Measurements from ENCODE around the gene TMEM74B.

The TMEM74B gene

GRCh38 chr20:1232286-1233111 is 47.7 kb upstream of the TMEM74B start (continued):
- peak; percentile 17; the same call in 1 of the 2 replicates for TF ChIP-seq ZBTB17 (tag by site-specific recombination; IDR thresholded peaks at IDR 0.05)
- TF ChIP-seq ZNF155 (tag by site-specific recombination; IDR thresholded peaks at IDR 0.05) = no peak
- peak; percentile 61; the same call in 1 of the 2 replicates for TF ChIP-seq ATF2 (tag by site-specific recombination; IDR thresholded peaks at IDR 0.05; ENCODE audit: low read depth)
- peak; percentile 82 for TF ChIP-seq ZBTB21 (tag by site-specific recombination; IDR thresholded peaks at IDR 0.05)
- peak; percentile 72 for TF ChIP-seq ZNF629 (tag by site-specific recombination; IDR thresholded peaks at IDR 0.05)
- no peak for TF ChIP-seq ZBTB49 (tag by site-specific recombination; IDR thresholded peaks at IDR 0.05; ENCODE audit: low read depth)
- TF ChIP-seq ZNF777 (tag by site-specific recombination; IDR thresholded peaks at IDR 0.05; ENCODE audit: borderline replicate concordance) = no peak
- 0 out of 2 replicates have a peak, but pooled peaks have one; percentile 13 for TF ChIP-seq SCRT2 (tag by site-specific recombination; IDR thresholded peaks at IDR 0.05)
- TF ChIP-seq ZNF148 (tag by site-specific recombination; IDR thresholded peaks at IDR 0.05; ENCODE audit: borderline replicate concordance) = no peak
- no peak for TF ChIP-seq HIC1 (tag by site-specific recombination; IDR thresholded peaks at IDR 0.05)
- TF ChIP-seq ZNF785 (tag by site-specific recombination; IDR thresholded peaks at IDR 0.05) = no peak
- TF ChIP-seq ZNF645 (tag by site-specific recombination; IDR thresholded peaks at IDR 0.05) = no peak
- TF ChIP-seq ZFP3 (tag by site-specific recombination; IDR thresholded peaks at IDR 0.05; ENCODE audit: low read depth) = no peak

- H3K27ac ChIP-seq (ENCODE audit: extremely low read depth, low read depth, low read length) = no peak overlapping the region
- ChIA-PET POLR2A (no interaction called here), CTCF (interaction anchor here (0.8 to 0.9 kb wide), 2 partner anchors 12 to 32 kb away, joined by 3 to 4 read pairs; no protein-coding TSS in a partner anchor)
- H3K4me1 ChIP-seq (ENCODE audit: control insufficient read depth, insufficient read depth, low read length) = 0 out of 2 replicates have a peak, but pooled peaks cover 2% of the 10 kb centered on the region
- no peak overlapping the region for H3K4me3 ChIP-seq (ENCODE audit: low read depth, low read length)
- no peaks in the 10 kb centered on the region for H3K9me3 ChIP-seq (ENCODE audit: control insufficient read depth, insufficient read depth, low read depth, low read length)
- no peaks in the 10 kb centered on the region for H3K36me3 ChIP-seq (ENCODE audit: control insufficient read depth in 2 of 2, insufficient read depth in 1 of 2, low read length in 2 of 2)
- TF ChIP-seq ZNF510 (tag by site-specific recombination; IDR thresholded peaks at IDR 0.05; ENCODE audit: insufficient replicate concordance) (no peak), GFI1B (tag by site-specific recombination; IDR thresholded peaks at IDR 0.05) (no peak), ZBTB49 (tag by site-specific recombination; IDR thresholded peaks at IDR 0.05; ENCODE audit: low read depth) (no peak), KLF8 (tag by site-specific recombination; IDR thresholded peaks at IDR 0.05) (no peak), SP7 (tag by site-specific recombination; IDR thresholded peaks at IDR 0.05) (no peak), ZNF768 (tag by site-specific recombination; IDR thresholded peaks at IDR 0.05) (no peak), ZNF148 (tag by site-specific recombination; IDR thresholded peaks at IDR 0.05; ENCODE audit: borderline replicate concordance) (no peak)
These were observed 44.8 kb upstream of the TMEM74B start for GRCh38 chr20:1229541-1229940.
